NCI-H2196 treated with DMSO at 0.1 percent for 48 hours (cell line): Measurements from ENCODE around the gene CASTOR2.
"Not testable (repeated sequence)": the region's sequence is repeated elsewhere in the genome, so short reads cannot be mapped to it uniquely, and the experiment has no call there.

ENCODE experiments used
- DNase-seq: peaks from one replicate; lab custom pipeline; 2025; ENCODE audit not compliant: unreplicated experiment; lab: John Stamatoyannopoulos, UW

The CASTOR2 gene

GRCh38 chr7:74994869-74995543, 30.5 kb downstream of the CASTOR2 start:
- DNase-seq: not testable (repeated sequence)

- not testable (repeated sequence) for DNase-seq
Measured at GRCh38 chr7:74996361-74996760, 31.9 kb downstream of the CASTOR2 start.

GRCh38 chr7:74997811-74998210, 33.3 kb downstream of the CASTOR2 start:
- not testable (repeated sequence) for DNase-seq

- DNase-seq: not testable (repeated sequence)
Measured at GRCh38 chr7:75001356-75001755, 36.9 kb downstream of the CASTOR2 start.

- no peak for DNase-seq
Measured at GRCh38 chr7:75010036-75010435, 45.5 kb downstream of the CASTOR2 start.

- DNase-seq: no peak
Measured at GRCh38 chr7:75017832-75018231, 53.3 kb downstream of the CASTOR2 start.

GRCh38 chr7:75018570-75019364, 54.3 kb downstream of the CASTOR2 start:
- no peak for DNase-seq

- DNase-seq: no peak
Measured at GRCh38 chr7:75019800-75020199, 55.3 kb downstream of the CASTOR2 start.

GRCh38 chr7:75024922-75025321, 60.4 kb downstream of the CASTOR2 start:
- DNase-seq: no peak

GRCh38 chr7:75028299-75028698, 63.8 kb downstream of the CASTOR2 start:
- no peak for DNase-seq

DNA sequence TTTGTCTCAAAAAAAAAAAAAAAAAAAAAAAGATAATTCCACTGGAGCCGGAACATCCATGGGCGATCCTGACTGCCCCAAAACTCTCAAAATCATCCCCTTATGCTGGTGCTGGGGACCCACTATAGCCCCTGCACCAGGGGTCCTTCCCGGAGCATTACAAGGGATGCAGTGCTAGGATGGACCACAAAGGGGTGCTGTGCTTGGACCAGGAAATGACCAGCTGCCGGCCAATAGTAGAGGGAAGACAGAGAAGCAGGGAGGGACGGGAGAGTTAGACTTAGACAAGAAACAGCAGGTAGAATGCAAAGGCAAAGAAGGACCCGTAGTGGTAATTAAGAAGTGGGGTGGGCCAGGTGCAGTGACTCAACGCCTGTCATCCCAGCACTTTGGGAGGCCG, 68.6 kb downstream of the CASTOR2 start:
- DNase-seq: no peak

- DNase-seq: no peak
Measured at GRCh38 chr7:75033826-75034225, 69.3 kb downstream of the CASTOR2 start.

- no peak for DNase-seq
Measured at GRCh38 chr7:75038508-75038907, 74.0 kb downstream of the CASTOR2 start.

GRCh38 chr7:75039166-75039565, 74.7 kb downstream of the CASTOR2 start:
- DNase-seq: no peak

GRCh38 chr7:75039709-75040108, 75.2 kb downstream of the CASTOR2 start:
- no peak for DNase-seq

GRCh38 chr7:75040512-75040911, 76.0 kb downstream of the CASTOR2 start:
- DNase-seq: no peak

DNA sequence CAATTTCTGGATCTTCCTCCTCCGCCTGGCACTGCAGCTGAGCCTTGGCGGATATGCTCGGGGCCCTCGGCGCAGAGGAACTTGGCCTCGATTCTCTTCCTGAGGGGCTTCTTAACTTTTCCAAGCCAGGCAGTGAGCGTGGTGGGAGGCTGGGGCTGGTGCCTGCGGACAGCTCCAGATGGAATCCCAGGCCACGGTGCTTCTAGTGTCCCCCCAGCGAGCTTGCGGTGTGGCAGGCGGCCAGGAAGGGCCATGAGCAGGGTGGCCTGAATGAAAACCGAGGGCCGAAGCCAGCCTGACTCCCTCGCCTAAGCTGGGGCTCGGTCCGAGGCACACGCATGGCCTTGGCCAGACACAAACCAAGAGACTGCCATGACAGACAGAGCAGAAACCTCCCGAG, 77.8 kb downstream of the CASTOR2 start:
- no peak for DNase-seq

GRCh38 chr7:75042831-75043703, 78.6 kb downstream of the CASTOR2 start:
- no peak for DNase-seq

DNA sequence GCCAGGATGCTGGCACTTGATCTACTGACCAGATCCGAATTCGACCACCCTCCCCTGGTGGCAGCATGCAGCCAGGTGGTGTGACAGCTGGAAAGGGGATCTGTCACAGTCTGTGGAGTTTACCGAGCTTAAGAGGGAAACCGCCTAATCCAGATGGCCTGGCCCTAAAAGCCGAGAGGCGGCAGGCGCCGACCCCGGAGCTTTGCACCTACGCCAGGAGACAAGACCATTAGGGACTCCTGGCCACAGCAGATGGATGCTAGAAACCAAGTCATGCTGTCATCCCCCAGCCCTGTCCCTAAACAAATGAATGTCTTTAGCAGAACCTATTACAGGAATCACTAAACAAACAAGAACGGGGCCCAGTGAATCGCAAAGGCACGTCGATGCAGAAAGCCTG, 81.4 kb downstream of the CASTOR2 start:
- no peak for DNase-seq

DNA sequence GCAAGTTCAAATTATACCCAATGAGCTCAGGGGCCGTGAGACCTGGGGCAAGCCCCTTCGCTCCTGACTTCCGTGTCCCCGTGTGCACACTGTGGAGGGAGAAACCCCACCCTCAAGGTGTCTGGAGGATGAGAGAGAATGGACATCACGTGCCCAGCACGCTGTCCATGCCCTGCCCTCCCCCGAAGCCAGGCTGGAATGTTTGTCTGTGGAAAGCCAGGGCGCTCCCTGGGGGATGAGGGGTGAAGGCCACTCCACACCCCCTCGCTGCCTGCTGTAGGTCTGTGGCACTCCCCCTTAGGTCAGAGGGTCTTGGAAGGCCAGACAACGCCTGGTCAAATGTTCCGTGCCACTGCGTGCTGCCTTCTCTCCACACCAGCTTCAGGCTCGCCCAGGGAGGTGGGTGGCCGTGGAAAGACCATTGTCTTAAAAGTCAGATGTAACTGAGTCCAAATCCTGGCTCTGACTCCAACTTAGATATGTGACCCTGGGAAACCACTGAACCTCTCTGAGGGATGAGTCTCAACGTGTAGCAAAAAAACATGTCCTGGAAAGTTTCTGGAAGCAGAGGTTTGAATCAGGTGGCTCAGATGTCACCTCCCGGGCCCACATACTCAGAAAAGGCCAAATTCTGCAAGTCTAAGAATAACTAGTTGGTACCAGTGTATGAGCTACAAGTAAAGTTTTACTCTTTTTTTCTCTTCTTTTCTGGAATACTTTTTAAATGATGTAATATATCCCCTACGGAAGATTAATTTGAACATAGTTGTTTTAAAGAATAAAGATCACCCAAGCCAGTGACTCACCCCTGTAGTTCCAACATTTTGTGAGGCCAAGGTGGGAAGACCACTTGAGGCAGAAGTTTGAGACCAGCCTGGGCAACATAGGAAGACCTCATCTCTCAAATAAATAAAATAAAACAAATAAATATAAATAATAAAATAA, 84.2 kb downstream of the CASTOR2 start:
- DNase-seq: no peak
